Activated CD4-positive, alpha-beta T cell treated with anti-CD3 and anti-CD28 coated beads, Interleukin-2, amount 10 ng/mL, durations not matched to agents 7 days and 5 days (primary cell): ENCODE measurements around the gene TMEM178A. TPM values are rescaled to one million over a fixed set of nuclear protein-coding genes. Genes with fewer than 3 reads are reported as not detected.

ENCODE experiments used
- CTCF ChIA-PET: fragments of 350-600 bp; sonication (Branson Sonifier 250); formaldehyde crosslinking; loops from one replicate; lab custom pipeline; 2021; ENCODE audit warnings: antibody characterized with exemption; lab: Charles Lee
- POLR2A ChIA-PET: fragments of 350-600 bp; sonication (Branson Sonifier 250); formaldehyde crosslinking; loops from one replicate; lab custom pipeline; 2021; ENCODE audit warnings: antibody characterized with exemption; lab: Charles Lee
- DNase-seq: peaks from one replicate; pipeline ENCODE4 v3.0.0-alpha.2; 2020
- H3K27ac Mint-ChIP-seq: one replicate; pipeline ENCODE4 v1.8.0; 2021; ENCODE audit warnings: mild to moderate bottlenecking, moderate library complexity, mixed read lengths
- H3K27me3 Mint-ChIP-seq: one replicate; pipeline ENCODE4 v1.8.0; 2021; ENCODE audit warnings: mixed read lengths
- H3K36me3 Mint-ChIP-seq: one replicate; pipeline ENCODE4 v1.8.0; 2021; ENCODE audit warnings: low read depth, mixed read lengths
- H3K4me1 Mint-ChIP-seq: one replicate; pipeline ENCODE4 v1.8.0; 2021; ENCODE audit warnings: mixed read lengths
- H3K4me3 Mint-ChIP-seq: one replicate; pipeline ENCODE4 v1.8.0; 2021; ENCODE audit warnings: mild to moderate bottlenecking, moderate library complexity, mixed read lengths
- H3K9me3 Mint-ChIP-seq: one replicate; pipeline ENCODE4 v1.8.0; 2021; ENCODE audit warnings: mixed read lengths
- total RNA-seq, 2 experiments: library from RNA; stranded (reverse); gene quantifications; one replicate each; pipeline ENCODE4 v1.2.3, GENCODE V29; 2021

The TMEM178A gene
- total RNA-seq, 2 experiments from 2014 or later = 0.32 TPM; not detected in 1

DNA sequence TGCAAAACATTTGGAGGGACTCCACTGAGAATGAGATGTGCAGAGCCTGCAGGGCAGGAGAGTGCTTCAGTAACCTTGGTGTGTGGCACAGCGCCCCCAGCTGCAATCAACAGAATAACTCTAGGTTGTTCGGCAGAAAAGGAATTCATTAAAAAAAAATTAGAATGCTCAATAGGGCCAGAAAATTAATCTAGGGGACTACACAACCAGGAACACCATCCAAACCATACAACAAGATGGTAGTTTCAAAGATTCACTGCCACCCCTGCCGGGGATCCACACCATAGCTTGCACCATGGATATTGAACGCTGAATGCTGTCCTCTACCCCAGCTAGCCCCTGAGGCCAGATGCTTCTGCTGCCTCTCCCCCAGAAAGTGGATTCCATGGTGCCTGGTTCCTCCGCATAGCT is 63.2 kb downstream of the TMEM178A start:
- Mint-ChIP-seq H3K27me3 (peaks cover 3% of the 10 kb centered on the region), H3K36me3 (peaks cover 4% of the 10 kb centered on the region), H3K9me3 (no peaks in the 10 kb centered on the region), H3K27ac (no peak overlapping the region), H3K4me1 (peaks cover 10% of the 10 kb centered on the region), H3K4me3 (no peak overlapping the region)
- ChIA-PET POLR2A (no interaction called here), CTCF (interaction anchor here (1.1 to 1.7 kb wide), 3 partner anchors 10 to 211 kb away, joined by 3 to 5 read pairs (median 4); no protein-coding TSS in a partner anchor)
- peak; percentile 13 for DNase-seq

DNA sequence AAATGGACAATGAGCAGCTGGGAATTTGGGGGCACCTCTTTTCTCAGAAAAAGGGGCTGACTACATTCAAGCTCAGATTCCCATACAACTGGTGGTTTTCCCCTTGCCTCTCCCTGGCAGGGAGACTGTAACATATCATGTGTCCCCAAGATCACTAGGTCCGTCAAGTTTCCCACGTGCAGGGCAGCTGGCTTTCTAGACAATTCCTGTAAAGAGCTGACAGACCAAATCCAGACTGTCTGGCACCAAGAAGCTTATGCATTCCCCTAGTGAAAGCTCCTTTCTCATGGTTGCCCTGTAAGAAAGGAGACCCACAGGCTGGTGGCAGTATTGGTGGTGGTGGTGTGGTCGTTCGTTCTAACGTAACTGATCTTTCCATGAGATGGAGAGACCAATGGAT is 64.6 kb downstream of the TMEM178A start:
- no peaks in the 10 kb centered on the region for H3K27me3 Mint-ChIP-seq
- H3K9me3 Mint-ChIP-seq = no peaks in the 10 kb centered on the region
- peaks cover 10% of the 10 kb centered on the region for H3K4me1 Mint-ChIP-seq
- peaks cover 17% of the 10 kb centered on the region for H3K36me3 Mint-ChIP-seq
- POLR2A ChIA-PET = no interaction called here
- CTCF ChIA-PET = interaction anchor here (1.1 kb wide), 2 partner anchors 212 to 351 kb away, joined by 3 to 5 read pairs; no protein-coding TSS in a partner anchor
- no peak overlapping the region for H3K4me3 Mint-ChIP-seq
- no peak overlapping the region for H3K27ac Mint-ChIP-seq
- DNase-seq = no peak

DNA sequence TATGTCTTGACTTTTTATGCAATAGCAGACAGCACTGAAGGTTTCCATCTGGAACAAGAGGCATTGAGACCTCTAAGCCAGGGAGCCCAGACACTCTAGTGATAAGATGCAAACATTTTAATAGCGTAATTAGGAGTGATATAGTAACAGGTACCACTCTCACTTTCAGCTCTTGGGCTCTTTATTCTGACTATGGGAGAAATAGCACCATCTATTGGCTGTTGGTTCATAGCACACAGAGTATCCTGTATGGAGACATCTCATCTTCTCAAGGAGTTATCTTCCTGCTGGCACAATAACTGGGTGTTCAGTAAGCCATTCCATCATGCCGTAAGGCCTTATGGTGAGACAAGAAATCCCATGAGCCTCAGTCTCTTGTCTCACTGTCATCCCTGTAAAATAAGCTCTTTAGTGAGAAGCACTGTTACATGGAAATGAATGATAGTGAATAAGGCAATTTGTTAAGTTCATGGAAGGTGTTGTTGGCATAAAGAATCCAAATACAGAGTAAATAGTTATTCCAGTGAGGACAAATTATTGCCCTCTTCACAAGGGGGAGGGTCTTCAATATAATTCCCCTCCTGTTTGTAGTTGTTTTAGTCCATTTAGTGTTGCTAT is 65.1 kb downstream of the TMEM178A start:
- no peak overlapping the region for H3K27ac Mint-ChIP-seq
- H3K27me3 Mint-ChIP-seq = no peaks in the 10 kb centered on the region
- no peak for DNase-seq
- peaks cover 21% of the 10 kb centered on the region for H3K36me3 Mint-ChIP-seq
- no peak overlapping the region for H3K4me3 Mint-ChIP-seq
- peaks cover 10% of the 10 kb centered on the region for H3K4me1 Mint-ChIP-seq
- no peaks in the 10 kb centered on the region for H3K9me3 Mint-ChIP-seq
- POLR2A ChIA-PET = no interaction called here
- CTCF ChIA-PET = interaction anchor here (1.1 kb wide), 1 partner anchor 351 kb away, joined by 5 read pairs; no protein-coding TSS in a partner anchor

DNA sequence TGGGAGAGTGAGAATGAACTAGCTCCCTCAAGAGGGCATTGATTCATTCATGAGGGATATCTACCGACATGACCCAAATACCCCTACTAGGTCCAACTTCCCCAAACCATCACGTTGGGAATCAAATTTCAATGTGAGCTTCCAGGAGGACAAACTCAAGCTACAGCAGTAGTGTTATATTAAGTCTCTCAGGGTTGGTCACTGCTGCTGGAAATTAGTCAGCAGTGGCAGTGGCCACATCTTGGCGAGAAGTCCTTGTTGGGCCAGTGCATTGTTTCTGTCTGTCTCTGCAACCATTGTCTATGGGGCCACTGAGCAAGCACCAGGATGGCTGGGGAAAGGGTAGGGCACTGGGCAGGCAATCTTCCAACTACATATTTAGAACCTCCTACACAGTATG is 65.8 kb downstream of the TMEM178A start:
- H3K27me3 Mint-ChIP-seq = no peaks in the 10 kb centered on the region

DNA sequence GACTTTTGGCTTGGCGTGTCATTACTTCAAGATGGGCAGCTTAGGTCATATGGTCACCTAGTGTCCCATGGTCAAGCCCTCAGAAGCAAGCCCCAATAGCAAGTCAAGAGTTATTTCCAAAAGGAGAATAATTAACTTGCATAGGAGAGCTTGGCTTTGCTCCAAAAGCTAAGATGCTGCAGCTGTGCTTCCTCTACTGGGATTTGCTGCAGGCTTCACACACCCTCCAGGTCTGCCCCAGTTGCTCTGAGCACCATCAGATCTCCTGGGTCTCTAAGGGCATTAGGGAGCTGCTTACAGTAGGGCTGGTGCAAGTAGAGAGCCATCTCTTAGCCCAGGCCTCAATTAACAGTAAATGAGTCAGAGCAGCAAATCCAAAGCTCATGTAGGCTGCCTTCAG is 66.8 kb downstream of the TMEM178A start:
- ChIA-PET POLR2A (no interaction called here), CTCF (interaction anchor here (0.6 to 1.1 kb wide), 2 partner anchors 290 to 505 kb away, joined by 3 read pairs; no protein-coding TSS in a partner anchor)
- no peak overlapping the region for H3K4me3 Mint-ChIP-seq
- DNase-seq = no peak
- peaks cover 8% of the 10 kb centered on the region for H3K4me1 Mint-ChIP-seq
- no peaks in the 10 kb centered on the region for H3K27me3 Mint-ChIP-seq
- no peak overlapping the region for H3K27ac Mint-ChIP-seq
- peaks cover 25% of the 10 kb centered on the region for H3K36me3 Mint-ChIP-seq
- no peaks in the 10 kb centered on the region for H3K9me3 Mint-ChIP-seq

More for the DNA sequence above, 65.8 kb downstream of the TMEM178A start:
- no peak overlapping the region for H3K4me3 Mint-ChIP-seq
- peaks cover 8% of the 10 kb centered on the region for H3K4me1 Mint-ChIP-seq
- no peak overlapping the region for H3K27ac Mint-ChIP-seq
- no peak for DNase-seq
- no peaks in the 10 kb centered on the region for H3K9me3 Mint-ChIP-seq
- ChIA-PET CTCF (interaction anchor here (0.5 kb wide), 1 partner anchor 33 kb away, joined by 4 read pairs; no protein-coding TSS in a partner anchor), POLR2A (no interaction called here)
- H3K36me3 Mint-ChIP-seq = peaks cover 21% of the 10 kb centered on the region

DNA sequence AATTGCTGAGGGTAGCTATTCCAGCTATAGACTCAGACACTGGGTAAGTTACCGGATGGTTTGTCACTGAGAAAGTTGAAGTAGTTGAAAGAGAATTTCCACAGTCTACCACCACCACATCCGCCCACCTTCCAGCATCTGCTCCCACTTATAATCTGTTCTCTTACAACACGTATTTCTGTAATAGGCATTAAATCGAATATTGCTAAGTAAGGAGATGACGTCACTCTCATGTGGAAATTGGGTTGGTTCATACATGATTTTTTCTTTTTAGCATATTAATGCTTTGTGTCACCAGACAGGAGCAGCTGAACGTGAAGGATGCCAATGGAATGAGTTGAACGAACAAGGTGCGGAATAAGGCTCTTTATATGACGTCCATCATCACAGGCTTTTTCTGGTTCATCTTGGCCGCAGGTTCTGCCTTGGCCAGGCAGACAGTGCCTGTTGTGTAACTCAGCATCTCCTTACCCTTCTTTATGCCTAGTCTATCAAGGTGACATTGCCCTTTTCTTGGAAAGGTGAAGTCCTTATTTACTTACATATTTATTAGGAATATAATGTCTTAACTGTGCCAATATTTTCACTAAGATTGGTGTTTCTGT is 67.5 kb downstream of the TMEM178A start:
- peaks cover 5% of the 10 kb centered on the region for H3K4me1 Mint-ChIP-seq
- H3K4me3 Mint-ChIP-seq = no peak overlapping the region
- ChIA-PET POLR2A (no interaction called here), CTCF (interaction anchor here (0.6 to 1.1 kb wide), 2 partner anchors 291 to 505 kb away, joined by 3 read pairs; no protein-coding TSS in a partner anchor)
- peaks cover 30% of the 10 kb centered on the region for H3K36me3 Mint-ChIP-seq
- H3K27ac Mint-ChIP-seq = no peak overlapping the region
- no peaks in the 10 kb centered on the region for H3K9me3 Mint-ChIP-seq
- H3K27me3 Mint-ChIP-seq = no peaks in the 10 kb centered on the region
- no peak for DNase-seq

DNA sequence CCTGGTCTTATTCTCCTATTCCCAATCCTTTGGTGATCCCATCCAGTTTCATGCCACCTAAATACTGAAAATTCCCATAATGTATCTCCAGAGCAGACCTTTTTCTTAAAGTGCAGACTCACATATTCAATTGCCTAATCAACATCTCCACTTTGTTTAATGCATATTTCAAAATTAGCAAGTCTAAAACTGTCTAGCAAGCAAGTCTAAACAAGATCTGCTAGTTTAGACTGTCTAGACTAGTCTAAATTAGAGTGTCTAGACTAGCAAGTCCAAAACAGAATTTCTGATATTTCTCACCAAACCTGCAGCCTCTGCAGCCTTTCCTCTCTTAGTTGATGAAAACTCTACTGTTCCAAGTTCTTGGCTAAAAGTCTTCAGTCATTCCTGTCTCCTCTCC is 68.7 kb downstream of the TMEM178A start:
- H3K9me3 Mint-ChIP-seq = no peaks in the 10 kb centered on the region
- no peak overlapping the region for H3K4me3 Mint-ChIP-seq
- peaks cover 35% of the 10 kb centered on the region for H3K36me3 Mint-ChIP-seq
- no peak for DNase-seq
- ChIA-PET CTCF (no interaction called here), POLR2A (no interaction called here)
- H3K27ac Mint-ChIP-seq = no peak overlapping the region
- H3K4me1 Mint-ChIP-seq = no peaks in the 10 kb centered on the region
- no peaks in the 10 kb centered on the region for H3K27me3 Mint-ChIP-seq

DNA sequence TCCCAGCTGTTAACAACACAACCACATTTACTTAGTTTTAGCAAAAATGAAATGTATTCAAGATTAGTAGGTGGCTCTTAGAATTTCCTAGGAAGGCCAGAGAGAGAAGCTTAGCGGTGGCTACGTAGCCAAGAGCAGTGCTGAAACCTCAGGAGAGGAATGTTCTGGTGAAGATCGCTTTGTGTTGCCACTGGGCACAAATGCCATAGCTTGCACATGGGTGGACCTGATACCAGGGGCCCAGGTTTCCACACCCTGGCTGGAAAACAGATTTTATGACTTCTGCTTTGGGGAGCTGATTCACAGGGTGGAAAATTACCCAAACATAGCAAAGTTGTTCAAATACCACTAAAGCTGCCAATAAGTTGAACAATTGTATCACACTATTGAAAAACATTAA is 69.9 kb downstream of the TMEM178A start:
- Mint-ChIP-seq H3K27ac (no peak overlapping the region), H3K4me3 (no peak overlapping the region), H3K27me3 (no peaks in the 10 kb centered on the region), H3K9me3 (no peaks in the 10 kb centered on the region), H3K36me3 (peaks cover 39% of the 10 kb centered on the region), H3K4me1 (no peaks in the 10 kb centered on the region)
- DNase-seq = no peak
- POLR2A ChIA-PET = no interaction called here
- CTCF ChIA-PET = interaction anchor here (0.9 kb wide), 1 partner anchor 21 kb away, joined by 6 read pairs; no protein-coding TSS in a partner anchor

DNA sequence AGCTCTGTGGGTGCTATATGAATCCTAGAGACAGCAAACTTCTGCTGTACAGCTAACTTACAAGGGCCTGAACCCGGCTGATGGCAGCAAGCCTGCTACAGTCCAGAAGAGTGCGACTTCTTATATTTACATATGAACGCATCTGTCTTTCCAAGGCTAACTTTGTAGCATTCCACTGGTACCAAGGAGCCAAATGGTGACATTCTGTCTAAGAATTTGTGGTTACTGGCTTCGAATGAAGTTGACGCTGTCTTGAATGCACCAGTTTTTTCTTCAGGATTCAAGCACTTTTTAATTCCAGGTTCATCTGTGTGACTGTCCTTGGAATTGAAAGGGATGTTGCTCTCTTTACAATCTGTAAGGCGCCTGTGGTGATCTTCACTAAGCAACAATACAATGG is 70.9 kb downstream of the TMEM178A start:
- Mint-ChIP-seq H3K4me3 (no peak overlapping the region), H3K4me1 (no peaks in the 10 kb centered on the region), H3K27ac (no peak overlapping the region), H3K9me3 (no peaks in the 10 kb centered on the region), H3K27me3 (no peaks in the 10 kb centered on the region), H3K36me3 (peaks cover 44% of the 10 kb centered on the region)
- no peak for DNase-seq
- ChIA-PET POLR2A (no interaction called here), CTCF (no interaction called here)

DNA sequence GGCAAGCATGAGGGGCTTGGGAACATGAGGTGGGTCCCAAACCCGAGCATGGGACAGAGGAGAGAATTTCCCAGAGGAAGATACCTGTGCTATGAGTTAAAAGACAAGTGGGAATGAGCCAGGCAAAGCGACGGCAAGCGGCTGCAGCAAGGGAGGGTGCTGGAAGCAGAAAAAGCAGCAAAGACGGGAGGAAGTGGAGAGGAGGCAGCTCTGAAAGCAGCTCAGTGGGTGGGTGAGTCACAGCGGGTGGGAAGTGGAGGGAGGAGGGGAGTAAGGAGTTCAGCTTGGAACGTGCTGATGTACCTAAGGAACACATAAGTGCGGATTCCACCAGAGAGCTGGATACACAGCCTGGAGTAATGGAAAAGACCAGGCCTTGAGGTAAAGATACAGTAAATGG is 71.9 kb downstream of the TMEM178A start:
- Mint-ChIP-seq H3K9me3 (no peaks in the 10 kb centered on the region), H3K27me3 (no peaks in the 10 kb centered on the region), H3K36me3 (peaks cover 50% of the 10 kb centered on the region), H3K4me3 (no peak overlapping the region), H3K27ac (no peak overlapping the region), H3K4me1 (no peaks in the 10 kb centered on the region)
- ChIA-PET CTCF (interaction anchor here (0.9 kb wide), 1 partner anchor 19 kb away, joined by 3 read pairs; no protein-coding TSS in a partner anchor), POLR2A (interaction anchor here (0.6 kb wide), 1 partner anchor 321 kb away, joined by 4 read pairs; no protein-coding TSS in a partner anchor)
- DNase-seq = no peak

DNA sequence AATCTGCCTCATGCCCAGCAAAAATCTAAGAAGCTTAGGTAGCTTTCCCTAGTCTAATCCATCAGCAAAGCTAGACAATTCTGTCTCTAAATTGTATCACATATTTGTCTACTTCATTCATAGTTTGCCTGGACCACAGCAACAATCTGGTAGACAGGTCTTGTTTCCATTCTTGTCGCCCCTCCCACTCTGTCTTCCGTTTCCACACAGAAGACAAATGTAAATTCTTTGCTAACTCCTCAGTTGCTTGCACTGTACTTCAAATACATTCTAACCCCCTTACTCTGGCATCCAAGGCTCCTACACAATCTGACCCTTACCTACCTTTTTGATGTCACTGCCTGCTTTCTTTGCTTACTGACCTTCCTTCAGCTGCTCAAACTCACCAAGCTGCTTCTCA is 73.2 kb downstream of the TMEM178A start:
- Mint-ChIP-seq H3K4me3 (no peak overlapping the region), H3K36me3 (peaks cover 57% of the 10 kb centered on the region), H3K9me3 (no peaks in the 10 kb centered on the region), H3K27me3 (no peaks in the 10 kb centered on the region), H3K4me1 (no peaks in the 10 kb centered on the region), H3K27ac (no peak overlapping the region)
- POLR2A ChIA-PET = no interaction called here
- CTCF ChIA-PET = no interaction called here
- no peak for DNase-seq

DNA sequence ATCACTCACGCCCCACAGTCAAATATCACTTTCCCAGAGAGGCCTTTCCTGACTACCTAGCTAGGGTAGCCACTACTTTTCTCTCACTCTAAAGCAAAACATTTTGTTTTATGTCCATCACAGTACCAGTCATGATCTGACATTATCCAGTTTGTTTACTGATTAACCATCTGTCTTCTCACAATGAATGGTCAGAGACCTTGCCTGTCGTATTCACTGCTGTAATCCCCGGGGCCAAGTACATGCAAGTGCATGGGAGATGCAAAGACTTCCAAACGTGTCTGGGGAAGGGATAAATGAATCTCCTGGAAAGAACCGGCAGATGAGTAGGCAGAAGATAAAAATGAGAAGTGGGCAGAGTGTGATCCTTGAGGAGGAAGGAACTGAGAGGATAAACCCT is 73.7 kb downstream of the TMEM178A start:
- Mint-ChIP-seq H3K27me3 (no peaks in the 10 kb centered on the region), H3K27ac (no peak overlapping the region), H3K4me1 (no peaks in the 10 kb centered on the region), H3K9me3 (no peaks in the 10 kb centered on the region), H3K4me3 (no peak overlapping the region), H3K36me3 (peaks cover 53% of the 10 kb centered on the region)
- POLR2A ChIA-PET = no interaction called here
- no peak for DNase-seq
- CTCF ChIA-PET = no interaction called here

DNA sequence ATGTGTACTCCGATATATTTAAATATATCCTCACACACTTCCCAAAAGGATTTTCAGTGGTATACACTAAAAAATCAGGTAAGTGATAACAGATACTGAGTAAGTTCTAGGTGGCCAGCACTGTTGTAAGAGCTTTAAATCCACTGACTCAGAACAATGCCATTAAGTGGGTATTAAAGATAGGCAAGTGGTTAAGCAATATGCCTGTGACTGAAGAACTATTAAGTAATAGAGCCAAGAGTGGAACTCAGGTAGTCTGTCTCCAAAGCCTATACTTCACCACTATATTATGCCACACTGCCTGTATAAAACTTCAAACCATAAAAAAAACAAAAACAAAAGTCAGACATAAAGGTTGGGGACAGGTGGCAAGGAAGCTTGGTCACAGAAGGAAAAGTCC is 76.2 kb downstream of the TMEM178A start:
- no peak overlapping the region for H3K4me3 Mint-ChIP-seq
- no peak overlapping the region for H3K27ac Mint-ChIP-seq
- ChIA-PET CTCF (no interaction called here), POLR2A (no interaction called here)
- no peak for DNase-seq
- H3K36me3 Mint-ChIP-seq = peaks cover 48% of the 10 kb centered on the region
- H3K4me1 Mint-ChIP-seq = no peaks in the 10 kb centered on the region
- no peaks in the 10 kb centered on the region for H3K9me3 Mint-ChIP-seq
- H3K27me3 Mint-ChIP-seq = no peaks in the 10 kb centered on the region
